ENCODE measurements around the gene R3HDM4.

The R3HDM4 gene

GRCh38 chr19:913080-913748, at the start of gene R3HDM4:
Gene R3HDM4 (minus strand): TSS chr19:913219. CDS start chr19:913157, 62 bp downstream.
- peak within 1 kb of the TSS; percentile 95 for H3K4me3 ChIP-seq (ENCODE audit: insufficient read depth, low read length, poor library complexity, severe bottlenecking)
- H3K27me3 ChIP-seq (ENCODE audit: low read length): no peaks in the 10 kb centered on the region
- H2AFZ ChIP-seq (ENCODE audit: low read depth, low read length, severe bottlenecking): peak within 1 kb of the TSS; percentile 94
- TF ChIP-seq EZH2phosphoT487 (conservative IDR thresholded peaks at IDR 0.05; ENCODE audit: low read length) (no peak), CTCF (IDR thresholded peaks at IDR 0.05; ENCODE audit: insufficient read depth, low read length, poor library complexity, severe bottlenecking) (no peak)
- H3K27ac ChIP-seq (ENCODE audit: low read depth, low read length): no peak within 1 kb of the TSS; the same call in 1 of the 2 replicates
- no peaks in the 10 kb centered on the region for H3K36me3 ChIP-seq (ENCODE audit: low read length)
- no peaks in the 10 kb centered on the region for H3K79me2 ChIP-seq (ENCODE audit: insufficient read depth, low read length)
- no peaks in the 10 kb centered on the region for H3K9me3 ChIP-seq (ENCODE audit: insufficient read depth, low read length)
- no peaks in the 10 kb centered on the region for H4K20me1 ChIP-seq (ENCODE audit: low read depth, low read length)
- no peaks in the 10 kb centered on the region for H3F3A ChIP-seq (ENCODE audit: insufficient read depth)
- peak within 1 kb of the TSS; percentile 70 for H3K9ac ChIP-seq (ENCODE audit: low read length)
- no peaks in the 10 kb centered on the region for H3K9me2 ChIP-seq (replicated peaks; ENCODE audit: insufficient read depth, low read length)
- H3K4me2 ChIP-seq (ENCODE audit: low read depth, low read length, poor library complexity, severe bottlenecking): peak within 1 kb of the TSS; percentile 76

GRCh38 chr19:961866-962620, 49.0 kb upstream of the R3HDM4 start:
- H2AFZ ChIP-seq (ENCODE audit: low read depth, low read length, severe bottlenecking): no peak overlapping the region
- H3K4me3 ChIP-seq (ENCODE audit: insufficient read depth, low read length, poor library complexity, severe bottlenecking): no peak overlapping the region
- H3K9me3 ChIP-seq (ENCODE audit: insufficient read depth, low read length): no peaks in the 10 kb centered on the region
- TF ChIP-seq CTCF (IDR thresholded peaks at IDR 0.05; ENCODE audit: insufficient read depth, low read length, poor library complexity, severe bottlenecking) (no peak), EZH2phosphoT487 (conservative IDR thresholded peaks at IDR 0.05; ENCODE audit: low read length) (no peak)
- H3K79me2 ChIP-seq (ENCODE audit: insufficient read depth, low read length): no peaks in the 10 kb centered on the region
- H3K27ac ChIP-seq (ENCODE audit: low read depth, low read length): no peak overlapping the region
- H3K9me2 ChIP-seq (replicated peaks; ENCODE audit: insufficient read depth, low read length): no peaks in the 10 kb centered on the region
- no peaks in the 10 kb centered on the region for H3K36me3 ChIP-seq (ENCODE audit: low read length)
- H3K9ac ChIP-seq (ENCODE audit: low read length): no peak overlapping the region
- no peaks in the 10 kb centered on the region for H4K20me1 ChIP-seq (ENCODE audit: low read depth, low read length)
- H3K4me2 ChIP-seq (ENCODE audit: low read depth, low read length, poor library complexity, severe bottlenecking): no peak overlapping the region
- no peaks in the 10 kb centered on the region for H3K27me3 ChIP-seq (ENCODE audit: low read length)
- H3F3A ChIP-seq (ENCODE audit: insufficient read depth): no peaks in the 10 kb centered on the region

- Histone ChIP-seq H2AFZ (ENCODE audit: low read depth, low read length, severe bottlenecking) (no peak overlapping the region), H3K36me3 (ENCODE audit: low read length) (no peaks in the 10 kb centered on the region), H3K9me3 (ENCODE audit: insufficient read depth, low read length) (no peaks in the 10 kb centered on the region), H3K9ac (ENCODE audit: low read length) (no peak overlapping the region), H3K27ac (ENCODE audit: low read depth, low read length) (no peak overlapping the region), H3K4me2 (ENCODE audit: low read depth, low read length, poor library complexity, severe bottlenecking) (no peak overlapping the region), H3K9me2 (replicated peaks; ENCODE audit: insufficient read depth, low read length) (no peaks in the 10 kb centered on the region), H4K20me1 (ENCODE audit: low read depth, low read length) (no peaks in the 10 kb centered on the region), H3K27me3 (ENCODE audit: low read length) (no peaks in the 10 kb centered on the region), H3K79me2 (ENCODE audit: insufficient read depth, low read length) (no peaks in the 10 kb centered on the region), H3K4me3 (ENCODE audit: insufficient read depth, low read length, poor library complexity, severe bottlenecking) (no peak overlapping the region), H3F3A (ENCODE audit: insufficient read depth) (no peaks in the 10 kb centered on the region)
- TF ChIP-seq EZH2phosphoT487 (conservative IDR thresholded peaks at IDR 0.05; ENCODE audit: low read length) (no peak), CTCF (IDR thresholded peaks at IDR 0.05; ENCODE audit: insufficient read depth, low read length, poor library complexity, severe bottlenecking) (no peak)
Measured at GRCh38 chr19:960601-960938, 47.6 kb upstream of the R3HDM4 start.
